HepG2 (cell line): ENCODE data around the gene UBXN2A. TPM values are rescaled to one million over a fixed set of nuclear protein-coding genes. Genes with fewer than 3 reads are reported as not detected.

Source experiments
- AGO2 ChIP-seq: fragments of 200-400 bp; formaldehyde crosslinking; optimal IDR thresholded peaks from 2 replicates; pipeline ENCODE3; 2017; ENCODE audit warnings: mild to moderate bottlenecking, low read depth, low read length, moderate library complexity
- BHLHE40 ChIP-seq: IDR thresholded peaks from 2 replicates; pipeline ENCODE4 v1.6.1; 2011; ENCODE audit warnings: low read length, improper control_type of control experiment
- CREM ChIP-seq, 2 experiments: sonication (generic) in 1 of 2; formaldehyde crosslinking in 1 of 2; IDR thresholded peaks; 2 replicates each; pipeline versions ENCODE4 v1.4.0 to v1.6.1; 2016 to 2020; ENCODE audit warnings: antibody characterized with exemption in 1 of 2, mild to moderate bottlenecking in 1 of 2, missing genetic modification reagents in 1 of 2
- GABPB1 ChIP-seq: IDR thresholded peaks from 2 replicates; pipeline ENCODE4 v1.6.1; 2016; ENCODE audit warnings: mild to moderate bottlenecking, missing genetic modification reagents, moderate library complexity, missing compliant biosample characterization
- HHEX ChIP-seq: IDR thresholded peaks from 2 replicates; pipeline ENCODE4 v1.6.1; 2016; ENCODE audit warnings: control low read depth
- NR2F1 ChIP-seq, 2 experiments: fragments of 450-650 bp in 1 of 2; formaldehyde crosslinking in 1 of 2; IDR thresholded peaks; 2 replicates each; pipeline versions ENCODE4 v1.5.0 to v1.6.1; 2016 to 2020; ENCODE audit warnings: mild to moderate bottlenecking in 1 of 2, missing compliant biosample characterization in 1 of 2, missing genetic modification reagents in 1 of 2, moderate library complexity in 1 of 2
- RFXAP ChIP-seq: sonication (generic); formaldehyde crosslinking; IDR thresholded peaks from 2 replicates; pipeline ENCODE4 v1.4.0; 2020; ENCODE audit warnings: missing genetic modification reagents, borderline replicate concordance
- RNF219 ChIP-seq: sonication (generic); formaldehyde crosslinking; IDR thresholded peaks from 2 replicates; pipeline ENCODE4 v1.5.0; 2020; ENCODE audit warnings: mild to moderate bottlenecking, missing genetic modification reagents
- THAP9 ChIP-seq: sonication (generic); formaldehyde crosslinking; IDR thresholded peaks from 2 replicates; pipeline ENCODE4; 2020; ENCODE audit warnings: missing genetic modification reagents, mild to moderate bottlenecking, borderline replicate concordance
- XRCC5 ChIP-seq: fragments of 200-400 bp; formaldehyde crosslinking; optimal IDR thresholded peaks from 2 replicates; pipeline ENCODE3; 2017; ENCODE audit warnings: mild to moderate bottlenecking, low read length
- ZFX ChIP-seq: sonication (generic); formaldehyde crosslinking; IDR thresholded peaks from 2 replicates; pipeline ENCODE4 v1.4.0; 2020; ENCODE audit warnings: mild to moderate bottlenecking, low read depth, missing genetic modification reagents, moderate library complexity
- ZNF3 ChIP-seq: IDR thresholded peaks from 2 replicates; pipeline ENCODE4 v1.7.0; 2017; ENCODE audit warnings: inconsistent platforms
- ZNF569 ChIP-seq: sonication (generic); formaldehyde crosslinking; IDR thresholded peaks from 2 replicates; pipeline ENCODE4 v1.5.0; 2020; ENCODE audit warnings: mild to moderate bottlenecking, missing genetic modification reagents, moderate library complexity, borderline replicate concordance
- ZNF672 ChIP-seq: sonication (generic); formaldehyde crosslinking; IDR thresholded peaks from 2 replicates; pipeline ENCODE4 v1.8.1; 2022; ENCODE audit warnings: missing genetic modification reagents
- polyA plus RNA-seq, 8 experiments: library from polyadenylated mRNA; depleted of rRNA in 3 of 8; stranded (reverse) in 7 of 8; unstranded in 1 of 8; fragments of >200 nt; fragmentation: Illumina TruSeq in 4 of 8; extraction: Trizol in 4 of 8; gene quantifications; 2 replicates each; pipeline versions ENCODE4 v1.2.1 to v1.2.3, GENCODE V29; 2011 to 2016; ENCODE audit warnings: low read depth in 4 of 8, missing spikeins in 1 of 8, mixed read lengths in 1 of 8; ENCODE audit not compliant: insufficient read depth in 1 of 8
- total RNA-seq, 5 experiments: library from RNA; depleted of rRNA; stranded (reverse); fragments of >200 nt; fragmentation: Illumina TruSeq; extraction: Trizol; gene quantifications; 2 replicates each; pipeline ENCODE4 v1.2.3, GENCODE V29; 2016; ENCODE audit warnings: low read depth in 1 of 5
- TF ChIP-seq, protein P1 (sequence below), 2 experiments: sonication (generic) in 1 of 2; formaldehyde crosslinking in 1 of 2; IDR thresholded peaks; 2 replicates each; pipeline versions ENCODE4 v1.4.0 to v1.6.1; 2018 to 2020; ENCODE audit warnings: missing genetic modification reagents in 2 of 2, borderline replicate concordance in 1 of 2, low read depth in 1 of 2, mild to moderate bottlenecking in 1 of 2, missing biosample characterization in 1 of 2
- TF ChIP-seq, protein P2 (sequence below): sonication (generic); formaldehyde crosslinking; IDR thresholded peaks from 2 replicates; pipeline ENCODE4 v1.8.1; 2022; ENCODE audit warnings: low read depth, mild to moderate bottlenecking, missing genetic modification reagents
- TF ChIP-seq, protein P3 (sequence below): sonication (generic); formaldehyde crosslinking; IDR thresholded peaks from 2 replicates; pipeline ENCODE4 v1.4.0; 2020; ENCODE audit warnings: mild to moderate bottlenecking, missing genetic modification reagents

The UBXN2A gene
- total and polyA plus RNA-seq, 2 of the 13 experiments (the other 11 are each of a cell fraction or from before 2014, with no cell fraction given), result 8.3 to 20.9 TPM

- TF ChIP-seq, protein P1, sequence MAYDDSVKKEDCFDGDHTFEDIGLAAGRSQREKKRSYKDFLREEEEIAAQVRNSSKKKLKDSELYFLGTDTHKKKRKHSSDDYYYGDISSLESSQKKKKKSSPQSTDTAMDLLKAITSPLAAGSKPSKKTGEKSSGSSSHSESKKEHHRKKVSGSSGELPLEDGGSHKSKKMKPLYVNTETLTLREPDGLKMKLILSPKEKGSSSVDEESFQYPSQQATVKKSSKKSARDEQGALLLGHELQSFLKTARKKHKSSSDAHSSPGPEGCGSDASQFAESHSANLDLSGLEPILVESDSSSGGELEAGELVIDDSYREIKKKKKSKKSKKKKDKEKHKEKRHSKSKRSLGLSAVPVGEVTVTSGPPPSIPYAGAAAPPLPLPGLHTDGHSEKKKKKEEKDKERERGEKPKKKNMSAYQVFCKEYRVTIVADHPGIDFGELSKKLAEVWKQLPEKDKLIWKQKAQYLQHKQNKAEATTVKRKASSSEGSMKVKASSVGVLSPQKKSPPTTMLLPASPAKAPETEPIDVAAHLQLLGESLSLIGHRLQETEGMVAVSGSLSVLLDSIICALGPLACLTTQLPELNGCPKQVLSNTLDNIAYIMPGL (CRISPR knock-in tag; IDR thresholded peaks at IDR 0.05; ENCODE audit: borderline replicate concordance in 1 of 2, low read depth in 1 of 2), result peak in 1 of 2 experiments; percentile 55
- TF ChIP-seq HHEX, result no peak
- TF ChIP-seq ZNF569 (CRISPR knock-in tag), result 0 out of 2 replicates have a peak, but pooled peaks have one; percentile 52
- TF ChIP-seq, protein P2, sequence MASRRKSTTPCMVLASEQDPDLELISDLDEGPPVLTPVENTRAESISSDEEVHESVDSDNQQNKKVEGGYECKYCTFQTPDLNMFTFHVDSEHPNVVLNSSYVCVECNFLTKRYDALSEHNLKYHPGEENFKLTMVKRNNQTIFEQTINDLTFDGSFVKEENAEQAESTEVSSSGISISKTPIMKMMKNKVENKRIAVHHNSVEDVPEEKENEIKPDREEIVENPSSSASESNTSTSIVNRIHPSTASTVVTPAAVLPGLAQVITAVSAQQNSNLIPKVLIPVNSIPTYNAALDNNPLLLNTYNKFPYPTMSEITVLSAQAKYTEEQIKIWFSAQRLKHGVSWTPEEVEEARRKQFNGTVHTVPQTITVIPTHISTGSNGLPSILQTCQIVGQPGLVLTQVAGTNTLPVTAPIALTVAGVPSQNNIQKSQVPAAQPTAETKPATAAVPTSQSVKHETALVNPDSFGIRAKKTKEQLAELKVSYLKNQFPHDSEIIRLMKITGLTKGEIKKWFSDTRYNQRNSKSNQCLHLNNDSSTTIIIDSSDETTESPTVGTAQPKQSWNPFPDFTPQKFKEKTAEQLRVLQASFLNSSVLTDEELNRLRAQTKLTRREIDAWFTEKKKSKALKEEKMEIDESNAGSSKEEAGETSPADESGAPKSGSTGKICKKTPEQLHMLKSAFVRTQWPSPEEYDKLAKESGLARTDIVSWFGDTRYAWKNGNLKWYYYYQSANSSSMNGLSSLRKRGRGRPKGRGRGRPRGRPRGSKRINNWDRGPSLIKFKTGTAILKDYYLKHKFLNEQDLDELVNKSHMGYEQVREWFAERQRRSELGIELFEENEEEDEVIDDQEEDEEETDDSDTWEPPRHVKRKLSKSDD (CRISPR knock-in tag), result 0 out of 2 replicates have a peak, but pooled peaks have one; percentile 63
- peak; percentile 60 for TF ChIP-seq ZFX
- TF ChIP-seq XRCC5, result peak; percentile 9
- TF ChIP-seq, protein P3, sequence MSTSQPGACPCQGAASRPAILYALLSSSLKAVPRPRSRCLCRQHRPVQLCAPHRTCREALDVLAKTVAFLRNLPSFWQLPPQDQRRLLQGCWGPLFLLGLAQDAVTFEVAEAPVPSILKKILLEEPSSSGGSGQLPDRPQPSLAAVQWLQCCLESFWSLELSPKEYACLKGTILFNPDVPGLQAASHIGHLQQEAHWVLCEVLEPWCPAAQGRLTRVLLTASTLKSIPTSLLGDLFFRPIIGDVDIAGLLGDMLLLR, result peak; percentile 43; the same call in 1 of the 2 replicates
- TF ChIP-seq RFXAP, result no peak
- TF ChIP-seq THAP9 (CRISPR knock-in tag), result no peak
- TF ChIP-seq NR2F1 (CRISPR knock-in tag; IDR thresholded peaks at IDR 0.05), result no peak
- no peak for TF ChIP-seq CREM (IDR thresholded peaks at IDR 0.05)
- no peak for TF ChIP-seq CREM (CRISPR knock-in tag; IDR thresholded peaks at IDR 0.05)
- TF ChIP-seq AGO2, result peak; percentile 83
- TF ChIP-seq ZNF3, result no peak
- TF ChIP-seq BHLHE40, result no peak
- no peak for TF ChIP-seq RNF219
- 0 out of 2 replicates have a peak, but pooled peaks have one; percentile 63 for TF ChIP-seq GABPB1 (CRISPR knock-in tag)
- TF ChIP-seq ZNF672 (CRISPR knock-in tag), result no peak
These were observed 110.0 kb downstream of the UBXN2A start (continued) for GRCh38 chr2:24050041-24050979.
